Activated CD8-positive, alpha-beta memory T cell treated with anti-CD3 and anti-CD28 coated beads, Interleukin-2, amount 50 U/mL, for 24 hours (primary cell): Measurements from ENCODE around the gene RASSF9.

Source experiments
- DNase-seq: peaks from one replicate; pipeline ENCODE4 v3.0.0-alpha.2; 2020; ENCODE audit errors: extremely low read depth

Gene RASSF9

DNA sequence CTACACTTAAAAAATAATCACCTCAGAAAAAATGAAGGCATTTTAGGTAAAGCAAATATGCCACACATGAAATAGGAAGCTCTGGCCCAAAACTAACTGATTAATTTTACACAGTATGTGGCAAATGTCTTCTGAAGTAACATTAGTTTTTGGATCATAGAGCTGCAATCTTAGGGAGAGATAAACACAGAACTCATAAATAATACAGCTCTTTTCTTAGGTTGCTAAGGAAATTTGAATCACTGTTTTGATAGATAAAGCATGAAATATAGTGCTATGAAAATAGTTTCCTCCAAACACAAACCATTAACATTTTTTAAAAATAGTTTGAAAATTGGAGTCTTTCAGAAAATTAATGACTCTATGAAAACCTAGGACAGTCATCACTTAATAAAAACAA lies 15.0 kb downstream of the RASSF9 start:
- no peak for DNase-seq

DNA sequence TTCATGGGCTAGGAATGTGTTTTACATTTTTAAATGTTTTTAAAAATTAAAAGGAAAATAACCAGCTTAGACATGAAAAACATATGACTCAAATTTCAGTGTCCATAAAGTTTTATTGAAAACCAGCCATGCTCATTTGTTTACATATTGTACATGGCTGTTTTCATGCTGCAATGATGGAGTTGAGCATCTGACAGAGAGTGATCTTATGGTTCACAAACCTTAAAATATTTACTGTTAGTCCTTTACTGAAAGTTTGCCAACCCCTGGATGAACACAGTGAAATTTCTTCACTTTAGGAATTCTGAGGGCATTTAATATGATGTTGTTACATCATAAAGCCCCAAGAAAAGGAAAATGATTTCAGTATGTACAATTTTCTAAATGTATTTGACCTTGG lies 16.1 kb downstream of the RASSF9 start:
- DNase-seq: no peak

DNA sequence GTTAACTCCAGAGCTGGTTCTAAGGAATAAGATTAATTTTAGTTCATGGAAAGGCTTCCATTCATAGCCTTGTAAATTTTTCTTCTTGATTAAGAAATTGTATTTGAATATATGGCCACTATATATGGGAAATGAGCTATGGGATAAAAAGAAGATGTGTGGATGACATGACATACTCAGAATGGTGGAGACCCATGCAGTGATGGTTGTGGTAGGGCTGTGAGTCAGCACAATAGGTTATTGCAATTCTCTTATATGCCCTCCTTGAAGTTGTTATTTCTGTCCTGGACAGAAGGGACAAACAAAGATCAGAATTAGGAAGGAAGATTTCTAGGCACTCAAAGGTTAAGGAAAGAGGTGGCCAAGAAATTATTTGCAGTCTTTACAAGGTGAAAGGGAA lies 21.5 kb downstream of the RASSF9 start:
- DNase-seq: no peak

DNA sequence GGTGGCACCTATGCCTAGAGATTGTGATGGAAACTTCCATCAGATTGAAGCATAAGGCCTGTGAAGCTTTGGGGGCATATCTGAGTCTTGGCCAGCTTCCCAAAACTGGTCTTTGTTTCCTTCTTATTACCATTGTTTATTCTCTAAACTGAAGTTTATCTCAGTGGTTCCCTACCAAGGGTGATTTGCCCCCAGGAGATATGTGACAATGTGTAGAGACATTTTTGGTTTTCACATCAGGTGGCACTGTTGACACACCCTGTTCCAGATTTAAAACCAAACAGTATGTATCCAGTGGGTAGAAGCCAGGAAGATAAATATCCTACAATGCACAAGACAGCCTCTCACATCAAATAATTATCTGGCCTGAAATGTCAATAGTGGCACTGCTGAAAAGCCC lies 22.1 kb downstream of the RASSF9 start:
- no peak for DNase-seq

DNA sequence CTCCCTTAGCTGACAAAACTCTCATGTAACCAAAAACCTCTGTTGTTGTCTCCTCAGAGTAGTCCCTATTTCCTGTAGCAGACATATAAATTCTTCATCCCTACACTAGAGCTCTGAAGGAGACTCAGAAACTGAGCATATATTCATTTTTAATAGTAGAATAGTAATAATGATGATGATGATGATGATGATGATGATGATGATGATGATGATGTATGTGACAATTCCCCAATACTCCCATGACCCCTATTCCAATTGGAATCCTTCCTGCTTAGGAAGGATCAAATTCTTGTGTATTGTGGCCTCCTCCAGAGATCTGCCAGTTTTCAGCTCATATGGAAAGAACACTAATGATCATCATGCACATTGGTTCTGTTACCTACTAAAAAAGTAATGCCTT lies 26.7 kb downstream of the RASSF9 start:
- DNase-seq: no peak

DNA sequence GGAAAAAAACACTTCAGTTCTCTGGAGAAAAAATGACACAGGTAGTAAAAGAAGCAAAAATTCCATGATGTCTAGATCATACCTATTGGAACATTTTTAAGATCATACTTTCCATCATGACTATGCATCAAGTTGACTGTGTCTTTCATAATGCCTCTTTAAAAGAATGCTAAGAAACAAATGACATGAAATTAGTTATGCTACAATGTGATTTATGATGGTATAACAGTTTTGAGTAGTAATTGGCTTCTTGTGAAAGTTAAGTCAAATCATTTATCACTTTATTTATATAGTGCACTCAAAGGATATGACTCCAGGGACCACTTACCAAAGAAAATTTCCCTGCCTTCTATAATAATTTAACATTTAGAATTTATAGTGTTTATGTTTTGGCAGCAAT lies 28.5 kb downstream of the RASSF9 start:
- no peak for DNase-seq

DNA sequence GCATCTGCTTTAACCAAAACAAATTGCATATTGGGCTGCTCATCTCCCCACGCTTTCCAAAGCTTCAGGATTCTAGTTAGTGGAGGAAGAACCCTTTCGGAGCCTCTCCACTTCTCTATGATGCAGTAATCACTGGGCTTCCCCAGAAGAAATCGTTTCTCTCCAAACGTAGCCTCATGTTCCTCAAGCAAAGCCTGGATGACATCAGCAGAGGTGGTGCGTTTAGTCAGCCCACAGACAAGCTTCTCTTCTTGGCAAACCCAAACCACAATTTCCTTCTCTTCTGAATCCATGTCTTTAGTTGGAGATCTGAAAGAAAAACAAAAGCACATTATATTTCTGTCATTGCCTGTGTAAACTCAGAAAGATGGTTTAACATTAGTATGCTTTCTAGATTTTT lies 30.6 kb downstream of the RASSF9 start:
- DNase-seq: no peak

DNA sequence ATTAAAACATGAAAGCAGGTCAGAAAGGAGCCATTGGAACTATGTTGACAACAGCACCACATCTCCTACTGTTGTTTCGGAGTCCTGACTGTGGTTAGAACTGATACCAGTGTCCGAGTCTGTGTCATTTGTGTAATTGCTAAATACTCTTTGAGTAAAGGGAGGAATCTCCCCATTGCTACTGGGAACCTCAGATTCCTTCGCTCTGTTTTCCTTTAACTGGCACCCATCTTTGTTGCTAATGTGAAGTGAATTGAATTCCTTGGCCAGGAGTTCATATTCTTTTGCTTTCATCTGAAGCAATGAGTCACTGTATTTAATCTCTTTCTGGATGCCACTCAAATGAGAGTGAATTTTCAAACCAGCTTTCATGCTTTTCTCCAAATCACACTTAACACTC lies 31.5 kb downstream of the RASSF9 start:
- no peak for DNase-seq

DNA sequence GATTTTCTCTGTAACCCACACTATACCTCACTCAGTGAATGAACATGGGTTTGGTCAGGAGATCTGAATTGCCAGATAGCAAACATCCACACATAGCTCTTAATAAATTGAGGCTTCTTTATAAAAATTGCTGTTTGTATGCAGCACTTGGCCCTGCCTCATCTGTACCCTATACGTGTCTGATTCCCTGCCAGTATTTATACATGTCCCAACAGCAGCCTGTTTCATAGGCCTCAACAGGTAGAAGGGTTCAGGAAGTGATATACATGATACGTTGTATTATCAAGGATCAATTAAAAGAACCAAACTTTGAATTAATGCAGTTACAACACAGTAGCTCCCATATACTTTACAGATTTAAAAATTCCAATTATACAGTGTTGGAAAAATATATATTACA lies 32.3 kb downstream of the RASSF9 start:
- no peak for DNase-seq

DNA sequence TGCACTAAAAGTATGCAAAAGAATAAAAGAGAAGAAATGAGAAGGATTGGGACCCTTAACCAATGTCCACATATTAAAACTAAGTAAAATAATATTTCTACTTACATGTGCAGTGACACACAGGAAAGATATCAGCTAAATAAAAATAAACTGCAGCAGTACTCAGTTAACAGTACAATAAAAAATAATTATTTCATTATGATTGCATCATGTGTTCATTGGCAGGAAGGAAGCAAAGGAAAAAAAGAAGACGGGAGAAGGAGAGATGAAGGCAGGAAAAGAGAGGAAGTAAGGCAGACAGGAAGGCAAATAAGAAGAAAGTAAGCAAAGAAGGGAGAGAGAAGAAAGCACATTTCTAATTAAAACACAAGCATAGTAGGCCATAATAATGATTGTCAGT lies 33.0 kb downstream of the RASSF9 start:
- no peak for DNase-seq

DNA sequence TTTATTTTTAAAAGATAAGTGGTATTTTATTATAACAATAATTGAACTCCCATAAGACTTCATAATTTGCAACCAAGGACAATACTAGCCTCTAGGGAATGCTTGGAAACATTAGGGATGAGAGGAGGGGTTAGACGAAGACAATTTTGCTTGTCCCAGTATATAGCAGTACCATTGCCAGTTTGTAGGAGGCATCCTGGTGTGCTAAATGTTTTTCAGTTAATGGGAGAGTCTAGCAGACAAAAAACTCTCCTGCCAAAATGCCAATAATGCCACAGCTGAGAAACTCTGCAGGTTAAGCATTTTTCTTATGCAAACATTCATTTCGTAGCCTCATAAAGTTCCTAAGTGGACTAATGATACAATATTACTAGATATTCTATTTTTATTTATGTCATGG lies 38.1 kb downstream of the RASSF9 start:
- no peak for DNase-seq

DNA sequence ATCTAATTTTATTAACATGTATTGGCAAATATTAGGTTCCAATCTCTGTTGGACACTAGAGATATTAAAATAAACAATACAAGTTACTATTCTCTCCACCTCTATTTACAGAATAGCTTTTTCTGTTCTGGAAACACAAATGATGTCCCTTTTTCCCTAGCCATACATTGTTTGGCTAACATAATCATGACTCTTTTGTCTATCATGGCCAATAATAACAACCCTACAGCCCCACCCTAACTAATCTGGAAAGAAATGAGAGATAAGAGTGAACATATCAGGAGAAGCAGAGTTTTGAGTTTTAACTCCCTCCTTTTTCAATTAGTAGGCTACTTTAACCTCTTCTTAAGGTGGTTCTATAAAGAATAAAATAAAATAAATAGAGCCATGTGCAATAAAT lies 40.2 kb downstream of the RASSF9 start:
- no peak for DNase-seq

DNA sequence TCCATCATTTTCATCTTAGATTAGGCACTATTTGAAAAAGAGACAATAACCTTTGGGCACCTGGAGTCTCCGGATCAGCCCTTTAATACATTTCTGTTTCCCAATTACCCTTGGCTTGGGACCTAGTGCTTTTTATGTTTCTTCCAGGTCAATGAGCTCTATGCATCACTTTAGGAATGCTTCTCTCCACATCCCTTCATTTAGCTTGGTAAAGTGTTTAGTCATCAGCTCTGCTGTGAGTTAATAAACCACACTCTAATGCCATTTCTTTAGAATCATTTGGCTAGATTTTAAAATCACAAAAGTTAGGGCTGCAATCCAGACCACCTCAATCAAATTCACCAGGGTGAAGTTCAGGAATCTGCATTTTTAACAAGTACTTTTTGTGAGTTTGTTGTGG lies 41.7 kb downstream of the RASSF9 start:
- no peak for DNase-seq

DNA sequence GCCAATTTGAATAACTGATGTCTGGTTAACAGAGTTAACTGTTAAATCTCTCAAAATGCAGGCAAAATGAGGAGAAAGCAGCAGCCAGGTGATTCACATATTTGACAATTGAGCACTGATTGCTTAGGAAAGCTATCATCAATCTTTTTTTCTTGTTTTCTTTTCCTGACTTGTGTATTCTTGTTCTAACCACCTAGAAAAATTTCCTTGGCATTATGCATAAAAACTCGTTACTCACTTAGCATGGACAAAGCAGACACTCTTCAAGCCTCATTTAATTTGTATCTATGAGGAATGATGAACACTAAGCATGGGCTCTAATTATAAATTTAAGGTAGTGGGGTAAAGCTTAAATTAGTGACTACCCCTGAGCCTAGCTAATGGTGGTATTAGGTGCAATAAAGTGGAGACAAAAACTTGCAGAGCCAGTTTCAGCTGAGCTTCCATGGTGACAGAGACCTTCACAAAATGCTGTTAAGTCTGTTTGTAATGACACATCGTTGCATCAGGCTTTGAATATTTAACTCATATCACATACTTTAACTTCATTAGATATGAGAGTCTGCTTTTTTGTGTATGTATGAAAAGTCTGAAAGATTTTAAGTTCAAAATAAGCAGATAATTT lies 52.0 kb downstream of the RASSF9 start:
- DNase-seq: no peak

DNA sequence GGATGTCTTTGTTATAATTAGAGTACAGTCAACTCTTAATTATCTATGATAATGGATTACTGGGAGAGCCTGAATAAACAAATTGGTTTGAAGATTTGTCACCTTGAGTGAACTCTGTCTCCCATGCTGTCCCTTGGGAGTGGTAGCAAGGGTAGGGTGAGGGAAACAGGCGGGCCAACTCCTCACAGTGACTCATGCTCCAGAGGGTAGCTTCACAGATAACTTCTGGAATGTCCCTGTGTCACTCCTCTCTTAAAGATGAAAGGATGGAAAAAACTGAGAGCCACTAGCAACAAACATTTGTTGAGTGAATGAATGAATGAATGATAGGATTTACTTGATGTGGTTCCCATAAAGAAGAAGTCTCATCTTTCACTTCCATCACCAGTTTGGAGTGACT lies 53.5 kb downstream of the RASSF9 start:
- no peak for DNase-seq

DNA sequence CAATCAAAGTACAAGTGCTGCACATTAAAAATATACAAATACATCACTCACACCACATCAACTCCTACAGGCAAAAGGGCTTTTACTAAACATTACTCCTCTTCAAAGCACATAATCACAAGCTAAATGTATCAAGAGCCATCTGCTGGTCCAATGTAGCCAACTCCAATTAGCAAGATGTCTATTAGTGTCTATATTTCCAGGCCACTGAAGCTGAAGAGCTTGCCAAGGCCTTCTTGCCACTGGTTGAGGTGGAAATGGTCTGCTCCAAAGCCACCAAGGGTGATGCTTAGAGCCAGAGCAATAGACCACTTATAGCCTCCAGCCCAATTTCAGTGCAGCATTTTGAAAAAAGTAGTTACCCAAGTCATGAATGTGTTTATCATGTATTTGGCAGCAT lies 54.4 kb downstream of the RASSF9 start:
- DNase-seq: no peak

DNA sequence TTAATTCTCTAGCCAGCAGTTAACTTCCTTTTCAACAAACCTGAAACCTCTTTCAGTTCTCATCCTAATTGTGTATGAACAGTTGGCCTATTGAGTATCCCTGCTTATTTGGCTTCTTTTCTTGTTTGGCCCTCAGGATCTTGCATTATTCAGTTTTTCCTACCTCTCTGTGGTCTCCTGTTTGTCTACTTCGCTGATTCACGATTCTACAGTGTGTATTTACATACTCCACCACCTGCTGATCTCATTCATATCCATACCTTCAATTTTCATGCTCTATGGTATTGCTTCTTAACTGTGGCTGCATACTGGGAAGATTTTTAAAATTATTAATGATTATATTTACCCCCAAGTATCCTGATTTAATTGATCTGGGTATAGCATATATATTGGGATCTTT lies 56.4 kb downstream of the RASSF9 start:
- no peak for DNase-seq

DNA sequence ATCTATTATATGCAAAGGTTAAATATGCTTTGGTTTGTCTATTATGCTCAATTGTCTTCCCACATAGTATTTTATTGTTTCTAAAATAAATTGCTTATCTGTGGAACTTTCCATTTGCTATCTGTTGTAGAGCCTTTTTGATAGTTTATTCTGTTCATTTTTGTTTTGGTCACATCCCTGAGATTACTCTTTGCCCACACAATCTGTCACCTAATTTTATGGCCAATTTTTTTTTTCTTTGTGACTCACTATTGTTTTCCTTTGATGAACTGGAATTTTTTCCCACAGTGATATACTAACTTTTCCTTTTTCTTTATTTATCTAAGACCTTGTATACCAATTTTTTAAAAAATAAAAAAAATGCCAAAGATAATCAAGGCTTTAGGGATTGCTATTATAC lies 61.1 kb downstream of the RASSF9 start:
- DNase-seq: no peak

DNA sequence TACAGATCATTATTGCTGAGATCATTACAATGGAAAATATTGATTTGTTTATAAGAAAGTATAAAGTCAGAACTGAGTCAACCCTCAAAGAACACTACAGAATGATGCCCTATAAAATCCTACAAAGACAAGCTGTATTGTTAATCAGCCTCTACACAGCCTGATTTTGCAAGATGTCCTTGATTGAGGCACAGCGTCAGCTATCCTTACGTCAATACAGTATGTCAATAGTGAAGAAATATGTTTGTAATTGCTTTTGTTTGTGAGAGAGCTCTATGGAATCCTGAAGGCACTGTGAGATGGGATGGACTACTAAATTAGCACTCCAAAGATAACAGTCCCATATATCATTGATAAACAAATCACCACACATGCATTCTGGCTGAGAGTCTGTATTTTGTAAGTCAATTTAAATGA lies 70.7 kb downstream of the RASSF9 start:
- no peak for DNase-seq

DNA sequence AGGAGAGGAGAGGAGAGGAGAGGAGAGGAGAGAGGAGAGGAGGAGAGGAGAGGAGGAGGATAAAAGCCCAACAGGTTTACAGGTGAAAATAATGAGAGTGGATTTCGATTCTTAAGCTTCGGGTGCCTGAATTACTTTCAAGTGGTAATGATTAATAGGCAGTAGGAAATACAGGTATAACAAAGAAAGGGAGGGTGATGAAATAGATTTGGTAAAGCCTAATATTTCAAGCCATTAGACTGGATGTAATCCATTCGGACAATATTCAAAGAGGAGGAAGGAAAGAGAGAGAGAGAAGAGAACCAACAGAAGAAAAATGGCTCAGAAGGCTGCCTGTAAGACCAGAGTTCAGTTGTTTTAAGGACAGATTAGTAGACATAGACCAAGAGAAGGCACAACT lies 76.6 kb downstream of the RASSF9 start:
- DNase-seq: no peak

DNA sequence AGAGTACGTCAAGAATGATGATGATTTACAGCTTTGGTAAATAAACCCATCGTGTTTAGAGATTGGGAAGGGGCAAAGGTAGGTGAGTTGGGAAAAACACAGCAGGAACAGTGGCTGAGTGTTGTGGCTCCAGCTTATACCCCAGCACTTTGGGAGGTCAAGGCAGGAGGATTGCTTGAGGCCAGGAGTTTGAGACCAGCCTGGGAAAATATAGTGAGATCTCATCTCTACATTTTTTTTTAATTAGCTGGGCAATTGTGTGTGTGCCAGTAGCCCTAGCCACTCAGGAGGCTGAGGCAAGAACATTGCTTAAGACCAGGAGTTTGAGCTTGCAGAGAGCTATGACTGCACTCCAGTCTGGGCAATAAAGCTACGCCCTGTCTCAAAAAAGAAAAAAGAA lies 77.1 kb downstream of the RASSF9 start:
- no peak for DNase-seq

DNA sequence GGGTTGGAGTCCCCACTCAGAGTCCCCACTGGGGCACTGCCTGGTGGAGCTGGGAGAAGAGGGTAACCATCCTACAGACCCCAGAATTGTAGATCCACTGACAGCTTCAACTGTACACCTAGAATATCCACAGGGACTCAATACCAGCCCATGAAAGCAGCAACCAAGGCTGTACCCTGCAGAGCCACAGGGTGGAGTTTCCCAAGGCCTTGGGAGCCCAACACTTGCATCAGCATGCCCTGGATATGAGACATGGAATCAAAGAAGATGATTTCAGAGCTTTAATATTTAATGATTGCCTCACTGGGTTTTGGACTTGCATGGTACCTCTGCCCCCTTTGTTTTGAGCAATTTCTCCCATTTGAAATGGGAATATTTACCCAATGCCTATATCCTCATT lies 80.4 kb downstream of the RASSF9 start:
- no peak for DNase-seq
